Measurements from ENCODE around the gene TRH.

DNA sequence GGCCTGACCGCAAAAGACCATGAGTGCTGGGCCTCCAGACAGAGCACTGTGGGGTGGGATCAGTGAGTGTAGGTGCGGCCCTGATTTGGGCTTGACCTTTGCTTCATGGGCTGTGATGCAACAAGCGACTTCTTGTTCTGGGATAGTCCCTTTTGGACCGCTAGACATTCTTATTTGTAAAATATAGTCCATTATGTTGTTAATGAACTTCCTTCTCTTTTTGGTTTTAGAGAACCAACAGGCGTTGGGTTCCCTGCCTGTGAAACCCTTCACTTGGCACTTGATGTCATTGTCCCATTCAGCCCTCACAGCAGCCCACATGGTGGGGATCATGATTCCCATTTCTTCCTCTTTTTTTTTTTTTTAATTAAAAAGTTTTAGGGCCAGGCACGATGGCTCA lies 15.8 kb upstream of the TRH start:
- TF ChIP-seq, protein P1, sequence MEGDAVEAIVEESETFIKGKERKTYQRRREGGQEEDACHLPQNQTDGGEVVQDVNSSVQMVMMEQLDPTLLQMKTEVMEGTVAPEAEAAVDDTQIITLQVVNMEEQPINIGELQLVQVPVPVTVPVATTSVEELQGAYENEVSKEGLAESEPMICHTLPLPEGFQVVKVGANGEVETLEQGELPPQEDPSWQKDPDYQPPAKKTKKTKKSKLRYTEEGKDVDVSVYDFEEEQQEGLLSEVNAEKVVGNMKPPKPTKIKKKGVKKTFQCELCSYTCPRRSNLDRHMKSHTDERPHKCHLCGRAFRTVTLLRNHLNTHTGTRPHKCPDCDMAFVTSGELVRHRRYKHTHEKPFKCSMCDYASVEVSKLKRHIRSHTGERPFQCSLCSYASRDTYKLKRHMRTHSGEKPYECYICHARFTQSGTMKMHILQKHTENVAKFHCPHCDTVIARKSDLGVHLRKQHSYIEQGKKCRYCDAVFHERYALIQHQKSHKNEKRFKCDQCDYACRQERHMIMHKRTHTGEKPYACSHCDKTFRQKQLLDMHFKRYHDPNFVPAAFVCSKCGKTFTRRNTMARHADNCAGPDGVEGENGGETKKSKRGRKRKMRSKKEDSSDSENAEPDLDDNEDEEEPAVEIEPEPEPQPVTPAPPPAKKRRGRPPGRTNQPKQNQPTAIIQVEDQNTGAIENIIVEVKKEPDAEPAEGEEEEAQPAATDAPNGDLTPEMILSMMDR (conservative IDR thresholded peaks at IDR 0.05; ENCODE audit: low read depth, low read length), result no peak
- TF ChIP-seq EZH2 (IDR thresholded peaks at IDR 0.05; ENCODE audit: borderline replicate concordance, low read depth, low read length, poor library complexity, severe bottlenecking), result no peak

Measured in A673 (cell line).